Omental fat pad (tissue), 4 donors: Measurements from ENCODE around the gene SIK3. TPM values are rescaled to one million over a fixed set of nuclear protein-coding genes. Genes with fewer than 3 reads are reported as not detected.

Experiments
- ATAC-seq: fragments of 150-250 bp; one replicate; pipeline ENCODE4 v1.9.1; 2016; ENCODE audit warnings: mild to moderate bottlenecking, moderate library complexity; ENCODE audit not compliant: low FRiP score
- DNase-seq: peaks from one replicate; pipeline ENCODE4 v3.0.0-alpha.2; 2019; ENCODE audit warnings: low spot score
- CTCF ChIP-seq, 3 donors: fragments of 450-650 bp; IDR thresholded peaks; one replicate each; pipeline ENCODE4 v1.5.1; 2016 to 2017; ENCODE audit warnings: antibody characterized with exemption in 3 of 3, mild to moderate bottlenecking in 3 of 3, moderate library complexity in 2 of 3
- total RNA-seq, 4 donors: library from RNA; depleted of rRNA; stranded (reverse); fragments of >200 nt; gene quantifications; one replicate each; pipeline ENCODE4 v1.1.0, GENCODE V29; 2016

Gene SIK3
- total RNA-seq, 4 donors from 2014 or later = 31.2 to 54.6 (median 50.2) TPM

DNA sequence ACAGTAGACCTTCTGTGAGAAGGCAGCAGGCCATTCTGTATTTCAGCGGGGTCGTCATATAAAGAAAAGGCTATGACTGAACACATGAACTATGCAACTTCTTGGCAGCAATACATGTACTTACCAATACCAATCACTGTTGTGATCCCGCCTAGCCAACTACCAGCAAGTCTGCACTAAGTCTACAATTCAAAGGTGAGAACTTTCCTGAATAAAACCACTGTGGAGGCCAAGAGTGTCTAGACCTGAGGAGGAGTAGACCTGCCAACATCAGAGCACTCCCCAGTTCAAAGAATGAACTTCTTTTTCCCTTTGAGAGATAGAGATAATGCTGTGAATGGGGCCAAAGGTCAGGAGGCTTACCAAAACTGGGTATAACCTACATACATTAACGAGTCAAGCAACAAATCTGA is 108.2 kb downstream of the SIK3 start:
- no peak for TF ChIP-seq CTCF (IDR thresholded peaks at IDR 0.05)
- DNase-seq = no peak
- ATAC-seq = peak; percentile 79

GRCh38 chr11:116989184-116989583 is 109.0 kb downstream of the SIK3 start:
- no peak for ATAC-seq
- no peak for TF ChIP-seq CTCF (IDR thresholded peaks at IDR 0.05)
- DNase-seq = no peak

GRCh38 chr11:116986521-116987105 is 111.6 kb downstream of the SIK3 start:
- ATAC-seq (peak; percentile 49), DNase-seq (no peak)
- no peak for TF ChIP-seq CTCF (IDR thresholded peaks at IDR 0.05)

DNA sequence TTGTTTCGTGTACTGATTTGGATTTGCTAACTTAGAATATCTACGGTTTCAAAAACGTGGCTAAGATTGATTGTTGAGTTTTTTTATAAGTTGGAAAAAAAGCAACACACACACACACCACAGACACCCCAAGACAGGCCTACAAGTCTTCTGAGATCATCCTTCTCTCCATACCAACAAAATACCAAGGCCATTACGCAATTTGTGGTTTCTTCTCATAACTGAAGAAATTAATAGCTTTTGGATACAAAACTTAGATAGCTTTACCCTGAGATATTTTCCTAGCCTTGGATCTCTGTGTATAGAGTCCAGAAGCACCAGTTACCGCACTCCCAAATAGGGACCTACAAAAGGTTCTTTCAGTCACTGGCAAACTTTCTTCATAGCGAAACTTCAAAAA is 113.6 kb downstream of the SIK3 start:
- ATAC-seq (peak; percentile 76), DNase-seq (no peak)
- TF ChIP-seq CTCF (IDR thresholded peaks at IDR 0.05) = no peak

GRCh38 chr11:116984186-116984585 is 114.0 kb downstream of the SIK3 start:
- ATAC-seq (no peak), DNase-seq (no peak)
- TF ChIP-seq CTCF (IDR thresholded peaks at IDR 0.05) = no peak

DNA sequence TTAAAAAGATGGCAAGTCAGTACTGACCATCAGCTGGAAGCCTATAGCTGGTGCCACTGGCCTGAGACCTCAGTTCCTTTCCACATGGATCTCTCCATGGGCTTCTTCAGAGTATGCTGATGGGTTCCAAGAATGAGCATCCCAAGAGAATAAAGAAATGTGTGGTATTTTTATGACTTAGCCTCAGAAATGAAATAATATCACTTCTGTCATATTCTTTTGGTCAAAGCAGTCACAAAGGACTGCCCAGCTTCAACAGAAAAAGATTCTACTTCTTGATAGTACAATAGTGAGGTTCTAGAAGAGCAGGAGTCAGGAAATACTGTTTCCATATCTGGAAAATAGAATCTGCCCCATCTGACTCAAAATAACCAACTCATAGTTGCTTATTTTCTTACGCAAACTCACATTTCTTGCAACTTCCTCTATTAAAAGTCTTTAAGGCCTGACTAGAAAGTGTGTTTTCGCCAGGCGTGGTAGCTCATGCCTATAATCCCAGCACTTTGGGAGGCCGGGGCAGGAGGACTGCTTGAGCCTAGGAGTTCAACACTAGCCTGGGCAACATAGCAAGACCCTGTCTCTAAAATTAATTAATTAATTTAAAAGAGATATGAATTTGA is 116.9 kb downstream of the SIK3 start:
- DNase-seq (no peak), ATAC-seq (no peak)
- no peak for TF ChIP-seq CTCF (IDR thresholded peaks at IDR 0.05)

DNA sequence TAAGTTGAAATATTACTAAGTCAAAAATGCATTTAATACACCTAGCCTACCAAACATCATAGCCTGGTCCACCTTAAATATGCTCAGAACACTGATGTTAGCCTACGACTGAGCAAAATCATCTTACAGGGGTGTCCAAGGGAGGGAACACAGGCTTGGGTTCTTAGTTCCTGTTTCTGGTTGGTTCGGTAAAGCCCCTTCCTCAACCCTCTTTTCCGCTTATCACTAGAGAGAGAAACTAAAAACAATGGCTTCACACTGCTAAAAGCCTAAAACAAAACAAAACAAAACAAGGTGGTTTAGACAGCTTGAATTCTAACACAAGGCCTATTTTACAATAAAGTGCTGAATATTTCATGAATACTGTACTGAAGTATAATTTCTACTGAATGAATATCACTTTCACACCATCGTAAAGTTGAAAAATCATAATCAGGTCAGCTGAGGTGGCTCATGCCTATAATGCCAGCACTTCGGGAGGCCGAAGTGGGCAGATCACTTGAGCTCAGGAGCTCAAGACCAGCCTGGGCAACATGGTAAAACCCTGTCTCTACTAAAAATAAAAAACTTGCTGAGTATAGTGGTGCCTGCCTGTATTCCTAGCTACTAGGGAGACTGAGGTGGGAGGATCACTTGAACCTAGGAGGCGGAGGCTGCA is 118.0 kb downstream of the SIK3 start:
- no peak for ATAC-seq
- TF ChIP-seq CTCF (IDR thresholded peaks at IDR 0.05) = no peak
- no peak for DNase-seq
